Trophoblast cell (in vitro differentiated cells and primary cell): ENCODE measurements around the gene BTG4.

Experiments
- DNase-seq, 2 donors: peaks; one replicate each; pipeline ENCODE4 v3.0.0-alpha.2; 2016
- H2AFZ ChIP-seq: 2 replicates; pipeline ENCODE4 v1.6.1; 2013; ENCODE audit warnings: low read length, moderate library complexity, mild to moderate bottlenecking; ENCODE audit not compliant: insufficient read depth, poor library complexity
- H2AK5ac ChIP-seq: 2 replicates; pipeline ENCODE4 v1.6.1; 2013; ENCODE audit warnings: mild to moderate bottlenecking, low read length
- H2BK120ac ChIP-seq: 2 replicates; pipeline ENCODE4 v1.6.1; 2013; ENCODE audit warnings: low read length, mild to moderate bottlenecking, moderate library complexity; ENCODE audit not compliant: insufficient read depth, poor library complexity
- H2BK12ac ChIP-seq: 2 replicates; pipeline ENCODE4 v1.6.1; 2013; ENCODE audit warnings: mild to moderate bottlenecking, low read length, moderate library complexity
- H2BK5ac ChIP-seq: 2 replicates; pipeline ENCODE4 v1.6.1; 2013; ENCODE audit warnings: low read length, low read depth, moderate library complexity, mild to moderate bottlenecking; ENCODE audit not compliant: poor library complexity
- H3K14ac ChIP-seq: 2 replicates; pipeline ENCODE4 v1.6.1; 2013; ENCODE audit warnings: mild to moderate bottlenecking, low read length
- H3K18ac ChIP-seq: 2 replicates; pipeline ENCODE4 v1.6.1; 2013; ENCODE audit warnings: mild to moderate bottlenecking, low read length
- H3K23ac ChIP-seq: 2 replicates; pipeline ENCODE4 v1.6.1; 2013; ENCODE audit warnings: low read length
- H3K27ac ChIP-seq: 2 replicates; pipeline ENCODE4 v1.5.1; 2013; ENCODE audit warnings: low read depth, mild to moderate bottlenecking, inconsistent platforms, low read length, moderate library complexity
- H3K27me3 ChIP-seq: 2 replicates; pipeline ENCODE4 v1.6.1; 2013; ENCODE audit warnings: inconsistent platforms, mild to moderate bottlenecking, low read length, moderate library complexity; ENCODE audit not compliant: insufficient read depth
- H3K36me3 ChIP-seq, 2 experiments: 1 replicate in 1 of 2; 2 replicates in 1 of 2; pipeline ENCODE4 v1.6.1; 2013; ENCODE audit warnings: low read length in 2 of 2, mild to moderate bottlenecking in 2 of 2, moderate library complexity in 1 of 2; ENCODE audit not compliant: insufficient read depth in 2 of 2, control insufficient read depth in 1 of 2
- H3K4ac ChIP-seq: 2 replicates; pipeline ENCODE4 v1.6.1; 2013; ENCODE audit warnings: low read depth, mild to moderate bottlenecking, low read length, moderate library complexity
- H3K4me1 ChIP-seq, 2 experiments: 1 replicate in 1 of 2; 2 replicates in 1 of 2; pipeline ENCODE4 v1.6.1; 2013; ENCODE audit warnings: low read length in 2 of 2, mild to moderate bottlenecking in 2 of 2, moderate library complexity in 1 of 2; ENCODE audit not compliant: insufficient read depth in 2 of 2, control insufficient read depth in 1 of 2
- H3K4me2 ChIP-seq: 2 replicates; pipeline ENCODE4 v1.6.1; 2013; ENCODE audit warnings: inconsistent platforms, mild to moderate bottlenecking, low read length, moderate library complexity
- H3K4me3 ChIP-seq: 2 replicates; pipeline ENCODE4 v1.5.1; 2013; ENCODE audit warnings: mild to moderate bottlenecking, low read depth, low read length, inconsistent platforms
- H3K79me1 ChIP-seq: one replicate; pipeline ENCODE4 v1.6.1; 2013; ENCODE audit warnings: low read length
- H3K79me2 ChIP-seq: 2 replicates; pipeline ENCODE4 v1.6.1; 2013; ENCODE audit warnings: low read length, mild to moderate bottlenecking; ENCODE audit not compliant: control insufficient read depth, insufficient read depth, poor library complexity
- H3K9ac ChIP-seq: 2 replicates; pipeline ENCODE4 v1.6.1; 2013; ENCODE audit warnings: mild to moderate bottlenecking, low read length
- H3K9me3 ChIP-seq: 2 replicates; pipeline ENCODE4 v1.6.1; 2013; ENCODE audit warnings: low read depth, mild to moderate bottlenecking, control low read depth, inconsistent platforms, low read length; ENCODE audit not compliant: insufficient read depth
- H4K12ac ChIP-seq: 2 replicates; pipeline ENCODE4 v1.6.1; 2013; ENCODE audit warnings: low read depth, mild to moderate bottlenecking, low read length, moderate library complexity
- H4K8ac ChIP-seq: 2 replicates; pipeline ENCODE4 v1.6.1; 2013; ENCODE audit warnings: low read depth, mild to moderate bottlenecking, low read length, moderate library complexity
- H4K91ac ChIP-seq: one replicate; pipeline ENCODE4 v1.6.1; 2013; ENCODE audit warnings: low read depth, mild to moderate bottlenecking, low read length, moderate library complexity
- whole genome bisulfite sequencing: extraction: QIAGEN DNeasy Blood & Tissue Kit; methylation state at CpG from one replicate; pipeline ENCODE4 v1.1.7; 2013; ENCODE audit warnings: missing lambda C conversion rate; ENCODE audit not compliant: insufficient read length, insufficient coverage; ENCODE audit errors: extremely low coverage; 5-methylcytosine and 5-hydroxymethylcytosine counted together

Gene BTG4

GRCh38 chr11:111472228-111472627 lies 40.0 kb downstream of the BTG4 start:
- no peaks in the 10 kb centered on the region for H3K36me3 ChIP-seq
- no peak overlapping the region for H2BK12ac ChIP-seq
- H3K23ac ChIP-seq = no peak overlapping the region
- H3K27me3 ChIP-seq = no peaks in the 10 kb centered on the region
- H2AFZ ChIP-seq = no peak overlapping the region
- no peak overlapping the region for H3K18ac ChIP-seq
- peak; percentile 69 to 92 for DNase-seq
- H3K4me3 ChIP-seq = no peak overlapping the region
- no peak overlapping the region for H4K91ac ChIP-seq
- no peak overlapping the region for H3K4ac ChIP-seq
- no peak overlapping the region for H3K14ac ChIP-seq
- no peak overlapping the region for H2AK5ac ChIP-seq
- H2BK120ac ChIP-seq = no peak overlapping the region
- no peak overlapping the region for H4K8ac ChIP-seq
- no peak overlapping the region for H3K4me2 ChIP-seq
- no peaks in the 10 kb centered on the region for H3K79me2 ChIP-seq
- H2BK5ac ChIP-seq = no peak overlapping the region
- H4K12ac ChIP-seq = no peak overlapping the region
- no peak overlapping the region for H3K9ac ChIP-seq
- H3K27ac ChIP-seq = no peak overlapping the region
- WGBS = no CpG with 5 or more reads among the region's 1 CpG
- no peaks in the 10 kb centered on the region for H3K9me3 ChIP-seq
- no peaks in the 10 kb centered on the region for H3K79me1 ChIP-seq
- no peaks in the 10 kb centered on the region for H3K4me1 ChIP-seq

DNA sequence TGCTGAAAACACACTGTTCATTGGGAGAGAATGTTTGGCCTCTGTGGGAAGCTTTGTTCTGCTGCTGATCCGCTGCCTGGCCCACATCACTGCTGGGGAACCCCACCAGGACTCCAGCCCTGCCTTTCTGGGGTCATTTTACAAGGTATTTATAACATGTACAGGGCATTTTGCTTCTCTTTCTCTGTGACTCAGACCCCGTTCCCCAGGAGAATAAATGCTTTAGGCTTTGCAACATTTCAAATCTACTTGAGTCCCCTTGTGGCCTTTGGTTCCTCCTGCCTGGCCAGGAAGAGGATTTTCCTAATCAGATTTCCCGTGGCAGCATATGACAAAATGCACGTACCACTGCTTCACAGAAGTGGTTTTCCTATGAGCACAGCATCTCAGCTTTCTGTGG lies 43.0 kb downstream of the BTG4 start:
- H3K4me2 ChIP-seq = no peak overlapping the region
- H4K91ac ChIP-seq = no peak overlapping the region
- H2AK5ac ChIP-seq = no peak overlapping the region
- no peak overlapping the region for H3K4me3 ChIP-seq
- WGBS = no CpG with 5 or more reads among the region's 4 CpGs
- H2BK12ac ChIP-seq = no peak overlapping the region
- no peaks in the 10 kb centered on the region for H3K79me2 ChIP-seq
- H4K8ac ChIP-seq = no peak overlapping the region
- H3K27me3 ChIP-seq = no peaks in the 10 kb centered on the region
- H3K14ac ChIP-seq = no peak overlapping the region
- H3K9ac ChIP-seq = no peak overlapping the region
- H3K9me3 ChIP-seq = no peaks in the 10 kb centered on the region
- H3K23ac ChIP-seq = no peak overlapping the region
- H3K4ac ChIP-seq = no peak overlapping the region
- H3K18ac ChIP-seq = no peak overlapping the region
- no peaks in the 10 kb centered on the region for H3K79me1 ChIP-seq
- no peak overlapping the region for H2AFZ ChIP-seq
- peak; percentile 18 to 60 for DNase-seq
- no peak overlapping the region for H2BK120ac ChIP-seq
- no peaks in the 10 kb centered on the region for H3K4me1 ChIP-seq
- H3K36me3 ChIP-seq = no peaks in the 10 kb centered on the region
- H4K12ac ChIP-seq = no peak overlapping the region
- no peak overlapping the region for H2BK5ac ChIP-seq
- no peak overlapping the region for H3K27ac ChIP-seq

DNA sequence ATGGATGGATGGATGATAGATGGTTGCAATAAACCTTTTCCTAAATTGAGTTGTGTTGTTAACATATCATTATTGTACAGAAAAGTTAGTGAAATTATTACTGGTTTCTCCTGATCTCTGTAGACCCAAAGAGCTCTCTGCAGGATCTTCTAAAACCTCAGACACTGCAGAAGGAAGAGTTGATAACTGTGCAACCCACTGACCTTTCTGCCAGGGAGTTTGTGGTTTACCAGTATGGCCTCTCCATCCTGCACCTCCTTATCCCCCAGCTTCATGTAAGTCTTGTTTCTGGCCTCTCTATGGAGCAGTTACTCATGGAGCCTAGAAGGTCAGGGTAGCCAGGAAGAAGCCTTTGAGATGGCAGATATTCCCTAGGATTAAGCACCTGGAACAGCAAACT lies 45.6 kb downstream of the BTG4 start:
- no peak overlapping the region for H2AK5ac ChIP-seq
- H3K4me3 ChIP-seq = no peak overlapping the region
- no peak for DNase-seq

GRCh38 chr11:111465400-111465799 lies 46.8 kb downstream of the BTG4 start:
- Histone ChIP-seq H3K4me1 (no peaks in the 10 kb centered on the region), H3K4me2 (no peak overlapping the region), H4K91ac (no peak overlapping the region), H3K79me2 (no peaks in the 10 kb centered on the region), H2AFZ (no peak overlapping the region), H3K79me1 (no peaks in the 10 kb centered on the region), H3K4ac (no peak overlapping the region), H3K9me3 (no peaks in the 10 kb centered on the region), H3K9ac (no peak overlapping the region), H2BK12ac (no peak overlapping the region), H3K14ac (no peak overlapping the region), H4K12ac (no peak overlapping the region), H3K36me3 (no peaks in the 10 kb centered on the region), H3K4me3 (no peak overlapping the region), H3K27ac (no peak overlapping the region), H3K18ac (no peak overlapping the region), H3K23ac (no peak overlapping the region), H2AK5ac (no peak overlapping the region), H4K8ac (no peak overlapping the region), H3K27me3 (no peaks in the 10 kb centered on the region), H2BK120ac (no peak overlapping the region), H2BK5ac (no peak overlapping the region)
- WGBS = no CpG with 5 or more reads among the region's 1 CpG
- DNase-seq = no peak

More for the DNA sequence above, 45.6 kb downstream of the BTG4 start:
- Histone ChIP-seq H3K4me1 (no peaks in the 10 kb centered on the region), H2BK5ac (no peak overlapping the region), H3K79me1 (no peaks in the 10 kb centered on the region), H3K4ac (no peak overlapping the region), H3K9ac (no peak overlapping the region), H3K18ac (no peak overlapping the region), H2AFZ (no peak overlapping the region), H3K79me2 (no peaks in the 10 kb centered on the region), H3K9me3 (no peaks in the 10 kb centered on the region), H2BK120ac (no peak overlapping the region), H4K12ac (no peak overlapping the region), H4K8ac (no peak overlapping the region), H3K23ac (no peak overlapping the region), H3K27ac (no peak overlapping the region), H3K4me2 (no peak overlapping the region), H3K27me3 (no peaks in the 10 kb centered on the region), H2BK12ac (no peak overlapping the region), H3K14ac (no peak overlapping the region), H4K91ac (no peak overlapping the region), H3K36me3 (no peaks in the 10 kb centered on the region)
